Panc1 (cell line): Measurements from ENCODE around the gene ASXL3.

Source experiments
- CTCF ChIP-seq: fragments of 450-650 bp; IDR thresholded peaks from 2 replicates; pipeline ENCODE4 v1.5.1; 2017; ENCODE audit warnings: mild to moderate bottlenecking
- REST ChIP-seq, 2 experiments: IDR thresholded peaks; 2 replicates each; pipeline ENCODE4 v1.6.1; 2011 to 2012; ENCODE audit warnings: low read depth in 2 of 2, control low read depth in 1 of 2, low read length in 1 of 2, mild to moderate bottlenecking in 1 of 2, moderate library complexity in 1 of 2; ENCODE audit not compliant: insufficient read depth in 1 of 2

DNA sequence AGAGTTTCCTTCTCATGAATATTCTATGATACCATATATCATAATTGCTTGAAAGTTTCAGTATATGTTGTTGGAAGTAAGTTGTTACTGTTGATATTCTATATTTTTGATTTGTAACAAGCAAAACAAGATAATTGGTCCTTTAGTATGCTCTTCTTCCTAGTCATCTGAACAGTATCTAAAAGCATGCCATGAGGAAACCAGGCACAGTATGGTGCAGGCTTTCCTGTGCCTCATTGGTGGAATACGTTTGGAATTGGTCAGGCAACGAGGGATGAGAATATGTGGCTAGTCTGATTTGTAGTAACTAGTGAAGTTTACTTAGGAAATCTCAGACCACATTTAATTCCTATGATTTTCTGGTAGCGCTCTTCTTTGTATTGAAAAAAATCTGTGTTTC is 22.8 kb downstream of the ASXL3 start:
- TF ChIP-seq CTCF (no peak), REST (IDR thresholded peaks at IDR 0.05; ENCODE audit: insufficient read depth in 1 of 2, low read depth in 2 of 2, low read length in 1 of 2) (no peak)
